Heart left ventricle (tissue), 16 donors: ENCODE data around the gene WDR18. TPM values are rescaled to one million over a fixed set of nuclear protein-coding genes. Genes with fewer than 3 reads are reported as not detected.

Experiments
- ATAC-seq, 4 donors: fragments of 200-7000 bp; cut with Tn5 transposase; one replicate each; pipeline ENCODE4 v1.9.1; 2020 to 2022; ENCODE audit warnings: moderate library complexity in 4 of 4, mild to moderate bottlenecking in 3 of 4, moderate number of reproducible peaks in 1 of 4
- DNase-seq, 5 donors: peaks; one replicate each; pipeline ENCODE4 v3.0.0-alpha.2; 2020
- H3K27ac ChIP-seq, 12 donors: fragments of 200-600 bp; sonication (generic) in 4 of 12; one replicate each; pipeline versions ENCODE4 v1.5.0 to v1.8.0; 2016 to 2022; ENCODE audit warnings: mild to moderate bottlenecking in 2 of 12
- H3K27me3 ChIP-seq, 9 donors: fragments of 200-600 bp; sonication (generic) in 2 of 9; one replicate each; pipeline versions ENCODE4 v1.5.1 to v1.8.0; 2016 to 2022; ENCODE audit warnings: mild to moderate bottlenecking in 3 of 9
- H3K36me3 ChIP-seq, 9 donors: fragments of 200-600 bp; sonication (generic) in 2 of 9; one replicate each; pipeline versions ENCODE4 v1.5.0 to v1.8.0; 2018 to 2022; ENCODE audit warnings: mild to moderate bottlenecking in 2 of 9
- H3K4me1 ChIP-seq, 12 donors: fragments of 200-600 bp; sonication (generic) in 4 of 12; one replicate each; pipeline versions ENCODE4 v1.5.0 to v1.8.0; 2016 to 2022; ENCODE audit warnings: mild to moderate bottlenecking in 3 of 12
- H3K4me3 ChIP-seq, 12 donors: fragments of 200-600 bp; sonication (generic) in 4 of 12; one replicate each; pipeline versions ENCODE4 v1.5.0 to v1.8.0; 2017 to 2022; ENCODE audit warnings: mild to moderate bottlenecking in 9 of 12, moderate library complexity in 4 of 12
- H3K9me3 ChIP-seq, 12 donors: fragments of 200-600 bp; sonication (generic) in 4 of 12; one replicate each; pipeline versions ENCODE4 v1.5.0 to v1.8.0; 2016 to 2022; ENCODE audit warnings: mild to moderate bottlenecking in 1 of 12
- POLR2A ChIP-seq, 2 donors: fragments of 450-650 bp; IDR thresholded peaks; one replicate each; pipeline ENCODE4 v1.6.1; 2017; ENCODE audit warnings: antibody characterized with exemption in 2 of 2, mild to moderate bottlenecking in 2 of 2, moderate library complexity in 2 of 2
- WGBS, 4 donors: extraction: QIAGEN DNeasy Blood & Tissue Kit in 2 of 4; methylation state at CpG; one replicate each; pipeline versions ENCODE4 v1.1.5 to v1.1.7; 2013 to 2018; 5-methylcytosine and 5-hydroxymethylcytosine counted together
- intact Hi-C, 10 donors: fragments of 100-400 bp; cut with DNase I; formaldehyde crosslinking; loops; one replicate each; pipeline versions ENCODE4 v1.11.1 to v1.14.2; 2022
- polyA plus RNA-seq, 2 donors: library from polyadenylated mRNA; stranded (reverse); fragments of 200-250 nt; gene quantifications; one replicate each; pipeline ENCODE4 v1.2.3, GENCODE V29; 2013
- total RNA-seq, 9 donors: library from RNA; depleted of rRNA in 2 of 9; stranded (reverse); fragments of >200 nt in 2 of 9; fragmentation: NEBNext Ultra II Directional in 3 of 9; extraction: Animal tissue kit (Norgen Biotek cat#: 25700) in 3 of 9; gene quantifications; one replicate each; pipeline versions ENCODE4 v1.1.0 to v1.2.4, GENCODE V29; 2016 to 2023
- TF ChIP-seq, protein P1 (sequence below), 12 donors: fragments of 200-600 bp; sonication (generic) in 4 of 12; IDR thresholded peaks; one replicate each; pipeline versions ENCODE4 v1.5.0 to v1.8.0; 2018 to 2022; ENCODE audit warnings: antibody characterized with exemption in 12 of 12, mild to moderate bottlenecking in 5 of 12
- donor health status: ischemic (EF 13 %, LVEDD 7.1; RV severe dilation, severe dysfunction).
- donor health status: healthy with polysubstance abuse.
- donor health status: DM: no; HTN: yes; CAD: no.
- donor health status: DM: no; HTN: no; CAD: no.
- donor health status: ischemic (EF 25% LVEDD 6.9; RV normal size, moderate dysfunction).
- donor health status: ischemic (EF 25% LVEDD 5.7; RV mildly dilated, moderate dysfunction).
- donor health status: healthy.
- donor health status: DM: yes; HTN: yes; CAD: no.
- donor health status: ischemic (EF 35%, LVEDD 5.7; RV mildly dilated, moderate dysfunction).
- donor health status: nonischemic (EF 11% LVEDD 7.7; RV severe dilation, severe dysfunction).
- donor health status: DM: yes; HTN: yes; CAD: no.
- donor health status: PGD.
- donor health status: ischemic (EF 29% LVEDD 5.4; RV normal size, mild dysfunction).
- donor health status: nonischemic (EF 23%, LVEDD 6.1; RV moderate dilation, normal function).

Gene WDR18
- total and polyA plus RNA-seq, 11 donors: 15.6 to 36.3 (median 19.4) TPM

DNA sequence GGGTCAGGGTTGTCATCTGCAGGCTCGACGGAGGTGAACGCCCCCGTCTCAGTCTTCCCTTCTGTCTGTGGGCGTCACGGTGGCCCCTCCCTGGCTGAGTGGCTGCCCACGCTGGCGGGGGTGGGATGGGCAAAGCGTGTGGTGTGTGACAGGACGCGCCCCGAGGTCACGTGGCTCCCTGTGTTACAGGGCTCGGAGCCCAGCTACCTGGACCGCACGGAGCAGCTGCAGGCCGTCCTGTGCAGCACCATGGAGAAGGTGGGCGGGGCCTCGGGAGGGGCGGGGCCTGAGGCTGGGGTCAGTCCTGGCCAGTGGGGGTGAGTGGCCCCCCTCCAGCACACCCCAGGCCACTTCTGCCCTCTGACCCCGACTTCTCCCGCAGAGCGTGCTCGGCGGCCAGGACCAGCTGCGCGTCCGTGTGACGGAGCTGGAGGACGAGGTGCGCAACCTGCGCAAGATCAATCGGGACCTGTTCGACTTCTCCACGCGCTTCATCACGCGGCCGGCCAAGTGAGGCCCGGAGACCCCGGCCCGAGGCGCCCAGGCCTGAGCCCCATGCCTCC is 9.8 kb downstream of the WDR18 start:
- ATAC-seq: no peak
- Histone ChIP-seq H3K4me1 (peaks cover 0 to 14% (median 6%) of the 10 kb centered on the region in 12 donors), H3K9me3 (no peaks in the 10 kb centered on the region), H3K27ac (no peak overlapping the region), H3K4me3 (no peak overlapping the region), H3K27me3 (peaks cover 10 to 42% (median 31%) of the 10 kb centered on the region in 9 donors), H3K36me3 (peaks cover 0 to 46% (median 14%) of the 10 kb centered on the region in 9 donors)
- WGBS, 4 donors: 90 to 93% (median 92%) methylated on average over 38 to 43 of the region's 43 CpGs
- intact Hi-C loops: no loop called here
- no peak for DNase-seq
- TF ChIP-seq, protein P1, sequence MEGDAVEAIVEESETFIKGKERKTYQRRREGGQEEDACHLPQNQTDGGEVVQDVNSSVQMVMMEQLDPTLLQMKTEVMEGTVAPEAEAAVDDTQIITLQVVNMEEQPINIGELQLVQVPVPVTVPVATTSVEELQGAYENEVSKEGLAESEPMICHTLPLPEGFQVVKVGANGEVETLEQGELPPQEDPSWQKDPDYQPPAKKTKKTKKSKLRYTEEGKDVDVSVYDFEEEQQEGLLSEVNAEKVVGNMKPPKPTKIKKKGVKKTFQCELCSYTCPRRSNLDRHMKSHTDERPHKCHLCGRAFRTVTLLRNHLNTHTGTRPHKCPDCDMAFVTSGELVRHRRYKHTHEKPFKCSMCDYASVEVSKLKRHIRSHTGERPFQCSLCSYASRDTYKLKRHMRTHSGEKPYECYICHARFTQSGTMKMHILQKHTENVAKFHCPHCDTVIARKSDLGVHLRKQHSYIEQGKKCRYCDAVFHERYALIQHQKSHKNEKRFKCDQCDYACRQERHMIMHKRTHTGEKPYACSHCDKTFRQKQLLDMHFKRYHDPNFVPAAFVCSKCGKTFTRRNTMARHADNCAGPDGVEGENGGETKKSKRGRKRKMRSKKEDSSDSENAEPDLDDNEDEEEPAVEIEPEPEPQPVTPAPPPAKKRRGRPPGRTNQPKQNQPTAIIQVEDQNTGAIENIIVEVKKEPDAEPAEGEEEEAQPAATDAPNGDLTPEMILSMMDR (IDR thresholded peaks at IDR 0.05): no peak
- no peak for TF ChIP-seq POLR2A (IDR thresholded peaks at IDR 0.05)

DNA sequence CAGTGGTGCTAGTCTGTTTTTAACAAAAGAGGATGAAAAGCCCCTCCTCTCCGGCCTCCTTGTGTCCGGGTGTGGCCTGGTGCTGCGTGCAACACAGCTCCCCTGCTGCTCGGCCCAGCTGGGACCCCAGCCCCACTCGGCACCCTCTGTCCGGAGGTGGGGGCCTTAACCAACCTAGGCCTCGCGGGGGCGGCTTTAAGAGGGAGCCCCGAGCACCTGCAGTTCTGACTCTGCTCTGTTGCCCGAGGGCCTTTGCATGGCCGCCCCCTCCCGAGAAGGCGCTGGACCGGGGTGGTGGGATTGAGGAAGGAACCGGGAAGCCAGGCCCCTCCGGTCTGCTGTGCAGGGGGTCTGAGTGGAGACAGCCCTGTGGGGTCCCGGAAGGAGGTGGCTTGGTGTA is 10.4 kb downstream of the WDR18 start:
- no peak overlapping the region for H3K27ac ChIP-seq
- H3K9me3 ChIP-seq: no peaks in the 10 kb centered on the region
- intact Hi-C loops: no loop called here
- no peak for DNase-seq
- H3K4me1 ChIP-seq: peaks cover 0 to 14% (median 6%) of the 10 kb centered on the region in 12 donors
- TF ChIP-seq POLR2A (IDR thresholded peaks at IDR 0.05): no peak
- TF ChIP-seq, protein P1 (IDR thresholded peaks at IDR 0.05): no peak
- H3K27me3 ChIP-seq: peaks cover 15 to 48% (median 37%) of the 10 kb centered on the region in 9 donors
- H3K4me3 ChIP-seq: no peak overlapping the region
- H3K36me3 ChIP-seq: peaks cover 0 to 43% (median 14%) of the 10 kb centered on the region in 9 donors
- ATAC-seq: no peak
- 93 to 96% (median 95%) methylated on average over 16 to 18 of the region's 18 CpGs for WGBS, 4 donors

DNA sequence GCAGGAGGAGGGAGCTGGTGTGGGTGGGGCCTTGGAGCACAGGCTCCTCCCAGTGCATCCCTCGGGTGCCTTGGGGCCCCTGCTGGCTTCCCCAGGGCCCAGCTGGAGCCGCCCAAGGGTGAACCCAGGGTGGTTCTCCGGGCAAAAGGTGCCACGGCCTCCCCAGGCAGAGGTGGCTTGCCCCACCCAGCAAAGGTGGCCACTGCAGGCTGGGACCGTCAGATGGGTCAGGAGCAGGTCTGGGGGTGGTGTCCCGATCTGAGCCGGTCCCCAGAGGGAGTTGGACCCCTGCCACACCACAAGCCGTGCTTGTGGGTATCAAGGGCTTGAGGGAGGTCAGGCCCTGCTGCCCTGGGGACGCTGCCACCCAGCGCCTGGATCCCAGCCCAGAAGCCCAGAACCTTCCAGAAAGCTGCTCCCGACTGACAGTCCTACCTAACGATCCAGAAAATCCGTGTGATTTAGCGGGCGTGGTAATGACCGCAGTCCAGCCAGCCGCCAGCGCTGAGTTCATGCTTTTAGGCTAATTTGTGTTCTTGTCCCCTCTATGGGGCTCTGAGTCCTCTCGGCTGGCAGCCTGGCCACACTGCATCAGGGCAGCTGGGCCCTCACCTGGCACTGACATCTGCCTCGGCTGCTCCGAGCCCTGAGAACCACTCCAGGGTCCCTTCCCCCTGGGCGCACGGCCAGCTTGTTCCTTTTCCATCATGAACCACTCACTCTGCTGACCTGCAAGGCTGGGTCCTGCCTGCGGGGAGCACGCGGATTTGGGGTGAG is 11.1 kb downstream of the WDR18 start:
- DNase-seq (no peak), ATAC-seq (no peak)
- Histone ChIP-seq H3K4me1 (peaks cover 0 to 17% (median 6%) of the 10 kb centered on the region in 12 donors), H3K4me3 (no peak overlapping the region), H3K36me3 (peaks cover 0 to 35% (median 9%) of the 10 kb centered on the region in 9 donors), H3K9me3 (no peaks in the 10 kb centered on the region), H3K27me3 (peaks cover 20 to 55% (median 44%) of the 10 kb centered on the region in 9 donors), H3K27ac (no peak overlapping the region)
- intact Hi-C loops: no loop called here
- TF ChIP-seq, protein P1 (IDR thresholded peaks at IDR 0.05): no peak
- no peak for TF ChIP-seq POLR2A (IDR thresholded peaks at IDR 0.05)
- 69 to 84% (median 79%) methylated on average over 18 to 26 of the region's 26 CpGs for WGBS, 4 donors
